Esophagus muscularis mucosa (tissue), 4 donors: Measurements from ENCODE around the gene ARHGAP24. TPM values are rescaled to one million over a fixed set of nuclear protein-coding genes. Genes with fewer than 3 reads are reported as not detected.

Source experiments
- DNase-seq: peaks from one replicate; pipeline ENCODE4 v3.0.0-alpha.2; 2017; ENCODE audit errors: extremely low spot score
- H3K27ac ChIP-seq, 4 donors: fragments of 200-600 bp; sonication (generic); replicated peaks in 1 of 4; 1 replicate in 3 of 4; 2 replicates in 1 of 4; pipeline ENCODE4 v1.5.1; 2016 to 2019; ENCODE audit warnings: mild to moderate bottlenecking in 1 of 4
- H3K27me3 ChIP-seq, 4 donors: fragments of 200-600 bp; sonication (generic); one replicate each; pipeline versions ENCODE4 v1.5.1 to v1.6.0; 2016 to 2019
- H3K36me3 ChIP-seq, 4 donors: fragments of 200-600 bp; sonication (generic); one replicate each; pipeline ENCODE4 v1.5.1; 2016 to 2019
- H3K4me1 ChIP-seq, 4 donors: fragments of 200-600 bp; sonication (generic); one replicate each; pipeline ENCODE4 v1.5.1; 2016 to 2019
- H3K4me3 ChIP-seq, 4 donors: fragments of 200-600 bp; sonication (generic); 1 replicate in 2 of 4; 2 replicates in 2 of 4; pipeline ENCODE4 v1.5.1; 2016 to 2019; ENCODE audit warnings: mild to moderate bottlenecking in 4 of 4, moderate library complexity in 1 of 4
- H3K9me3 ChIP-seq, 4 donors: fragments of 200-600 bp; sonication (generic); 1 replicate in 3 of 4; 2 replicates in 1 of 4; pipeline ENCODE4 v1.5.1; 2016 to 2019
- EP300 ChIP-seq: sonication (generic); formaldehyde crosslinking; IDR thresholded peaks from one replicate; pipeline ENCODE4 v1.6.1; 2017; ENCODE audit warnings: antibody characterized with exemption
- POLR2A ChIP-seq: fragments of 450-650 bp; IDR thresholded peaks from one replicate; pipeline ENCODE4 v1.6.1; 2017; ENCODE audit warnings: antibody characterized with exemption, moderate library complexity, mild to moderate bottlenecking, low read depth
- POLR2AphosphoS5 ChIP-seq, 2 donors: sonication (generic); formaldehyde crosslinking; IDR thresholded peaks; one replicate each; pipeline ENCODE4 v1.6.1; 2017; ENCODE audit warnings: antibody characterized with exemption in 2 of 2
- WGBS: methylation state at CpG from one replicate; pipeline ENCODE4 v1.1.5; 2018; 5-methylcytosine and 5-hydroxymethylcytosine counted together
- intact Hi-C: fragments of 100-400 bp; cut with DNase I; formaldehyde crosslinking; loops from one replicate; pipeline ENCODE4 v1.15.1; 2023
- total RNA-seq, 4 donors: library from RNA; depleted of rRNA; stranded (reverse); fragments of >200 nt; gene quantifications; one replicate each; pipeline versions ENCODE4 v1.1.0 to v1.2.1, GENCODE V29; 2016
- TF ChIP-seq, protein P1 (sequence below), 3 experiments: fragments of 200-600 bp in 2 of 3; fragments of 450-650 bp in 1 of 3; sonication (generic) in 2 of 3; IDR thresholded peaks; one replicate each; pipeline ENCODE4 v1.5.1; 2017 to 2019; ENCODE audit warnings: antibody characterized with exemption in 3 of 3, mild to moderate bottlenecking in 2 of 3, moderate library complexity in 1 of 3

The ARHGAP24 gene
- total RNA-seq, 4 donors from 2014 or later: 17.6 to 30.2 (median 23.6) TPM

DNA sequence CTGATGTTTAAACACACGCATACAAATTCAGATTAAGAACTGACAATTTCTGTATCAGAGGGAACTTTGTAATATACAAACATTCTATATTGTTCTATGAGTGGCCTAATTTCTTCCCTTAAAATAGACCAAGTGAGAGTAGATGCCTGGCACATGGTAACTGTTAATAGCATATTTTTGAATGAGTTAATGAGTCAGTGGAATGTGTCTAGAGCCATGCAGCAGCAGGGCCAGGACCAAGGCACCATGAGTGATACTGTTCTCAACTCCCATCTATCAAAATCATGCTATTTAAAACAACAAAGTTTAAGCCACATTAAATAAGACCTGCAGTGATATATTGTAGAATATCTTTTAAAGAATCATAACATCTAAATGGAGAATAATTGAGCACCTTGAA lies 98.3 kb downstream of the ARHGAP24 start:
- Histone ChIP-seq H3K27ac (no peak overlapping the region), H3K36me3 (peaks cover 0 to 4% (median 0%) of the 10 kb centered on the region in 4 donors), H3K4me1 (peaks cover 0 to 6% (median 0%) of the 10 kb centered on the region in 4 donors), H3K27me3 (no peaks in the 10 kb centered on the region), H3K4me3 (no peak overlapping the region), H3K9me3 (no peaks in the 10 kb centered on the region)
- 84% methylated on average over 1 of the region's 1 CpG for WGBS
- intact Hi-C loops: no loop called here
- TF ChIP-seq POLR2AphosphoS5 (IDR thresholded peaks at IDR 0.05) (no peak), POLR2A (no peak), EP300 (no peak)
- TF ChIP-seq, protein P1, sequence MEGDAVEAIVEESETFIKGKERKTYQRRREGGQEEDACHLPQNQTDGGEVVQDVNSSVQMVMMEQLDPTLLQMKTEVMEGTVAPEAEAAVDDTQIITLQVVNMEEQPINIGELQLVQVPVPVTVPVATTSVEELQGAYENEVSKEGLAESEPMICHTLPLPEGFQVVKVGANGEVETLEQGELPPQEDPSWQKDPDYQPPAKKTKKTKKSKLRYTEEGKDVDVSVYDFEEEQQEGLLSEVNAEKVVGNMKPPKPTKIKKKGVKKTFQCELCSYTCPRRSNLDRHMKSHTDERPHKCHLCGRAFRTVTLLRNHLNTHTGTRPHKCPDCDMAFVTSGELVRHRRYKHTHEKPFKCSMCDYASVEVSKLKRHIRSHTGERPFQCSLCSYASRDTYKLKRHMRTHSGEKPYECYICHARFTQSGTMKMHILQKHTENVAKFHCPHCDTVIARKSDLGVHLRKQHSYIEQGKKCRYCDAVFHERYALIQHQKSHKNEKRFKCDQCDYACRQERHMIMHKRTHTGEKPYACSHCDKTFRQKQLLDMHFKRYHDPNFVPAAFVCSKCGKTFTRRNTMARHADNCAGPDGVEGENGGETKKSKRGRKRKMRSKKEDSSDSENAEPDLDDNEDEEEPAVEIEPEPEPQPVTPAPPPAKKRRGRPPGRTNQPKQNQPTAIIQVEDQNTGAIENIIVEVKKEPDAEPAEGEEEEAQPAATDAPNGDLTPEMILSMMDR (IDR thresholded peaks at IDR 0.05): no peak
- DNase-seq: no peak

DNA sequence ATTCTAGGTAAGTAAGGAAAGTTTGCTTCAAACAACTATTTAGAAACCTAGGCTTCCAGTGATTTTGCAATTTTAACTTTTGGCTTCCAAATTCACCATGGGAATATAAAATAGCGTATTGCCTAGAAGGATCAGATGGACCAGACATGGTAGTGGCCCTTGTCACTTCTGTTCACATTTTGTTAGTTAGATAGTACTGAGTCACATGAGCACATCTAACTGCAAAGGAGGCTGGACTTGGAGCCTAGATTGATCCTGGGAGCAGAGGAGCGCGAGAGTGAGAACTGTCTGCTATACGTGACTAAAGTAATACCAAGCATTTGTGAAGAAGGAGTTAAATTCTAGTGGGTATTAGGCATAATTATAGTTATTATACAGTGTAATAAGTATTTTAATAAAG lies 102.4 kb downstream of the ARHGAP24 start:
- Histone ChIP-seq H3K36me3 (no peaks in the 10 kb centered on the region), H3K4me3 (no peak overlapping the region), H3K27me3 (no peaks in the 10 kb centered on the region), H3K27ac (no peak overlapping the region), H3K9me3 (no peaks in the 10 kb centered on the region), H3K4me1 (peaks cover 0 to 6% (median 0%) of the 10 kb centered on the region in 4 donors)
- WGBS: 72% methylated on average over 4 of the region's 4 CpGs
- no peak for DNase-seq
- intact Hi-C loops: no loop called here
- TF ChIP-seq POLR2AphosphoS5 (IDR thresholded peaks at IDR 0.05): no peak
- TF ChIP-seq, protein P1 (IDR thresholded peaks at IDR 0.05): no peak
- TF ChIP-seq POLR2A: no peak
- TF ChIP-seq EP300: no peak

DNA sequence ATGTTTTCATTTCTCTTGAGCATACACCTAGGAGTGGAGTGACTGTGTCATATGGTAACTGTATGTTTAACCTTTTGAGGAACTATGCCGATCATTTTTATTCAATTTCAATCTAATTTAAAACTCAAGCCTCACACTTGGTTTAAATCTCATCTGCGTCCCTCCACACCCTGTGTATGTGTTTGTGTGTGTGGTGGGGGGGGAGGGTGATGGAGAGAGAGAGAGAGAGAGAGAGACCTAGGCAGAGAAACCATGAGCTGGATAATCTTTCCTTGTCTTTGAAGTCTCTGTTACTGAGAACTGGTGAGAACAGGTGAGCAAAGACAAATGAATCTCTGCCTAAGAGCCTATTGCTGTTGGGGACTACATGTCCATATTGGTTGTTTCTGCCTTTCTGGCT lies 105.0 kb downstream of the ARHGAP24 start:
- H3K9me3 ChIP-seq: no peaks in the 10 kb centered on the region
- WGBS: 98% methylated on average over 2 of the region's 2 CpGs
- H3K4me3 ChIP-seq: no peak overlapping the region
- no peaks in the 10 kb centered on the region for H3K36me3 ChIP-seq
- DNase-seq: no peak
- intact Hi-C loops: no loop called here
- no peaks in the 10 kb centered on the region for H3K4me1 ChIP-seq
- no peak overlapping the region for H3K27ac ChIP-seq
- TF ChIP-seq, protein P1 (IDR thresholded peaks at IDR 0.05): no peak
- no peak for TF ChIP-seq POLR2A
- TF ChIP-seq EP300: no peak
- no peak for TF ChIP-seq POLR2AphosphoS5 (IDR thresholded peaks at IDR 0.05)
- H3K27me3 ChIP-seq: no peaks in the 10 kb centered on the region

DNA sequence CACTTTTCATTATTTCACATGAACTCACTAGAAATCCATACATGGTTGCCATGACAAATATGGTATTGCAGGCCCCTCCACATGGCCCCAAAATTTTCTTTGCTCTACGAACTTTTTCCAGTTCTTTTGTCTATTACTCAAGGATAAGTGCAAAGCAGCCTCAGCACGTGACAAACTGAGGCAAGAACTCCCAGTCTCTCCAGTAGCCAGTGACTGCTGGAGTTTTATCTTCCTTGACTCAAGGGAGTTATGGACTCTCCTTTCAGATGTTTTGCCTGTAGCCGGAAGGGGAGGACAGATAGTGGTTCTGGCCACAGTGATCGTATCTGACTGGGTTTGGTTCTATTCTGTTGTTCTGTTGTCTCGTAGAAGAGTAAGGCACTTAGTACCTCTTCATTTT lies 105.5 kb downstream of the ARHGAP24 start:
- H3K27ac ChIP-seq: no peak overlapping the region
- no peak for TF ChIP-seq EP300
- H3K4me1 ChIP-seq: no peaks in the 10 kb centered on the region
- no peaks in the 10 kb centered on the region for H3K9me3 ChIP-seq
- no peaks in the 10 kb centered on the region for H3K36me3 ChIP-seq
- 88% methylated on average over 5 of the region's 5 CpGs for WGBS
- DNase-seq: no peak
- H3K27me3 ChIP-seq: no peaks in the 10 kb centered on the region
- intact Hi-C loops: no loop called here
- H3K4me3 ChIP-seq: no peak overlapping the region

DNA sequence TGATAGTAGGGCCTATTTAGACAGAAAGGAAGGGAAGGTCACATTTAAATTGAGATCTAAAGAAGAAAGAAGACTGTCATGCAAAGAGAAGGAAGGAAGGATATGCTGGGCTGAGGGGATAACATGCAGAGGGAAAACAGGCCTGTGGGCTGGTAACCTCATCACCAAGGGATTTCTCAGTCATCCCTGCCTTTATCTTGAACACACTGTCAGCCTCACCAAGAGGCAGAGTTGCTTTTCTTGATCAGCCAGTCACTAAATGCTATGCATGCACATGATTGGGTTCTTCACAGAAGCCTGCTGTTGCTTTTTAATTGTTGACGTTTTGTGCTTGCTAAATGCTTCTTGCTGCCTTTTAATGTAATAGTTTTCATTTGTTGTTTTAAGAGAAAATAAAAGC lies 113.0 kb downstream of the ARHGAP24 start:
- WGBS: 63% methylated on average over 1 of the region's 1 CpG
- H3K4me1 ChIP-seq: no peaks in the 10 kb centered on the region
- H3K27ac ChIP-seq: no peak overlapping the region
- no peak for TF ChIP-seq POLR2A
- TF ChIP-seq, protein P1 (IDR thresholded peaks at IDR 0.05): no peak
- TF ChIP-seq POLR2AphosphoS5 (IDR thresholded peaks at IDR 0.05): no peak
- TF ChIP-seq EP300: no peak
- intact Hi-C loops: no loop called here
- no peak overlapping the region for H3K4me3 ChIP-seq
- H3K27me3 ChIP-seq: no peaks in the 10 kb centered on the region
- H3K36me3 ChIP-seq: no peaks in the 10 kb centered on the region
- no peaks in the 10 kb centered on the region for H3K9me3 ChIP-seq
- DNase-seq: no peak
